ENCODE data around the gene ADSS1.

ADSS1 gene

GRCh38 chr14:104734051-104734587, 10.1 kb downstream of the ADSS1 start:
- no peak for DNase-seq (ENCODE audit: low read depth in 2 of 2)

GRCh38 chr14:104734601-104734990, 10.6 kb downstream of the ADSS1 start:
- no peak for DNase-seq (ENCODE audit: low read depth in 2 of 2)

GRCh38 chr14:104734991-104735779, 11.2 kb downstream of the ADSS1 start:
- DNase-seq (ENCODE audit: low read depth in 2 of 2): no peak

- DNase-seq (ENCODE audit: low read depth in 2 of 2): no peak
Observed at GRCh38 chr14:104735830-104736642, 12.0 kb downstream of the ADSS1 start.

GRCh38 chr14:104738375-104739019, 14.5 kb downstream of the ADSS1 start:
- DNase-seq (ENCODE audit: low read depth in 2 of 2): no peak

- DNase-seq (ENCODE audit: low read depth in 2 of 2): no peak
Observed at GRCh38 chr14:104739026-104739425, 15.0 kb downstream of the ADSS1 start.

GRCh38 chr14:104739546-104740516, 15.8 kb downstream of the ADSS1 start:
- no peak for DNase-seq (ENCODE audit: low read depth in 2 of 2)

GRCh38 chr14:104741108-104741802, 17.2 kb downstream of the ADSS1 start:
- DNase-seq (ENCODE audit: low read depth in 2 of 2): no peak

GRCh38 chr14:104741803-104742251, 17.8 kb downstream of the ADSS1 start:
- DNase-seq (ENCODE audit: low read depth in 2 of 2): no peak

- no peak for DNase-seq (ENCODE audit: low read depth in 2 of 2)
Observed at GRCh38 chr14:104742586-104743455, 18.8 kb downstream of the ADSS1 start.

- no peak for DNase-seq (ENCODE audit: low read depth in 2 of 2)
Observed at GRCh38 chr14:104743461-104744380, 19.7 kb downstream of the ADSS1 start.

GRCh38 chr14:104744484-104744883, 20.5 kb downstream of the ADSS1 start:
- no peak for DNase-seq (ENCODE audit: low read depth in 2 of 2)

- no peak for DNase-seq (ENCODE audit: low read depth in 2 of 2)
Observed at GRCh38 chr14:104745431-104745830, 21.4 kb downstream of the ADSS1 start.

- DNase-seq (ENCODE audit: low read depth in 2 of 2): no peak
Observed at GRCh38 chr14:104746071-104746545, 22.1 kb downstream of the ADSS1 start.

GRCh38 chr14:104746934-104747481, 23.0 kb downstream of the ADSS1 start:
- DNase-seq (ENCODE audit: low read depth in 2 of 2): no peak

GRCh38 chr14:104747876-104748275, 23.8 kb downstream of the ADSS1 start:
- no peak for DNase-seq (ENCODE audit: low read depth in 2 of 2)

GRCh38 chr14:104749111-104749649, 25.2 kb downstream of the ADSS1 start:
- DNase-seq (ENCODE audit: low read depth in 2 of 2): no peak

Measured in stimulated activated CD8-positive, alpha-beta memory T cell treated with anti-CD3 and anti-CD28 coated beads, Interleukin-15, amount 100 ng/mL, for 4 hours (primary cell).